ENCODE results near the gene YIPF3. TPM values are rescaled to one million over a fixed set of nuclear protein-coding genes. Genes with fewer than 3 reads are reported as not detected.

The YIPF3 gene
- total RNA-seq, 2 experiments from 2014 or later = 38.2 to 41.9 TPM

- POLR2A ChIA-PET = interaction anchor here (1.5 to 1.6 kb wide), 2 partner anchors 14 to 15 kb away, joined by 3 to 6 read pairs; partner anchors contain the start of gene TJAP1
- DNase-seq (ENCODE audit: low spot score) = no peak
- Histone ChIP-seq H3K79me2 (ENCODE audit: insufficient read depth, low read depth, low read length) (no peaks in the 10 kb centered on the region), H3K27ac (ENCODE audit: low read depth, low read length, poor library complexity, severe bottlenecking) (no peak overlapping the region), H3K4me2 (ENCODE audit: low read length) (no peak overlapping the region), H3K36me3 (ENCODE audit: insufficient read depth, low read length) (no peaks in the 10 kb centered on the region), H3K4me3 (ENCODE audit: low read depth, low read length, poor library complexity, severe bottlenecking) (no peak overlapping the region), H4K20me1 (ENCODE audit: insufficient read depth, low read length) (no peaks in the 10 kb centered on the region), H3K4me1 (ENCODE audit: insufficient read depth, low read length, poor library complexity, severe bottlenecking) (no peaks in the 10 kb centered on the region), H2AFZ (ENCODE audit: low read length) (no peak overlapping the region), H3K9me3 (ENCODE audit: low read length) (no peaks in the 10 kb centered on the region), H3K9me2 (ENCODE audit: insufficient read depth, low read length) (no peaks in the 10 kb centered on the region)
- CTCF ChIA-PET (ENCODE audit: unreplicated experiment) = no interaction called here
- intact Hi-C loops (cut with micrococcal nuclease; ENCODE audit: unreplicated experiment) = no loop called here
- TF ChIP-seq EZH2phosphoT487 (IDR thresholded peaks at IDR 0.05; ENCODE audit: borderline replicate concordance, low read depth, low read length) = no peak
- BruUV-seq (replicated peaks) = no TSS peak
Measured at GRCh38 chr6:43491750-43492661, 24.7 kb downstream of the YIPF3 start.

- TF ChIP-seq CTCF (conservative IDR thresholded peaks at IDR 0.05; ENCODE audit: low read length) (no peak), EZH2phosphoT487 (IDR thresholded peaks at IDR 0.05; ENCODE audit: borderline replicate concordance, low read depth, low read length) (no peak)
- intact Hi-C loops (cut with micrococcal nuclease; ENCODE audit: unreplicated experiment) = no loop called here
- Histone ChIP-seq H4K20me1 (ENCODE audit: insufficient read depth, low read length) (no peaks in the 10 kb centered on the region), H3K36me3 (ENCODE audit: insufficient read depth, low read length) (0 out of 2 replicates have a peak, but pooled peaks cover 1% of the 10 kb centered on the region), H2AFZ (ENCODE audit: low read length) (no peak overlapping the region), H3K9me3 (ENCODE audit: low read length) (no peaks in the 10 kb centered on the region), H3K4me1 (ENCODE audit: insufficient read depth, low read length, poor library complexity, severe bottlenecking) (no peaks in the 10 kb centered on the region), H3K27ac (ENCODE audit: low read depth, low read length, poor library complexity, severe bottlenecking) (no peak overlapping the region), H3K9me2 (ENCODE audit: insufficient read depth, low read length) (no peaks in the 10 kb centered on the region), H3K4me3 (ENCODE audit: low read depth, low read length, poor library complexity, severe bottlenecking) (no peak overlapping the region), H3K4me2 (ENCODE audit: low read length) (no peak overlapping the region), H3K79me2 (ENCODE audit: insufficient read depth, low read depth, low read length) (no peaks in the 10 kb centered on the region)
- POLR2A ChIA-PET = interaction anchor here (0.6 to 1.6 kb wide), 3 partner anchors 13 kb away, joined by 3 to 6 read pairs (median 3); partner anchors contain the start of gene TJAP1
- CTCF ChIA-PET (ENCODE audit: unreplicated experiment) = no interaction called here
- no peak for DNase-seq (ENCODE audit: low spot score)
- BruUV-seq (replicated peaks) = no TSS peak
Measured at GRCh38 chr6:43490523-43490939, 26.2 kb downstream of the YIPF3 start.

DNA sequence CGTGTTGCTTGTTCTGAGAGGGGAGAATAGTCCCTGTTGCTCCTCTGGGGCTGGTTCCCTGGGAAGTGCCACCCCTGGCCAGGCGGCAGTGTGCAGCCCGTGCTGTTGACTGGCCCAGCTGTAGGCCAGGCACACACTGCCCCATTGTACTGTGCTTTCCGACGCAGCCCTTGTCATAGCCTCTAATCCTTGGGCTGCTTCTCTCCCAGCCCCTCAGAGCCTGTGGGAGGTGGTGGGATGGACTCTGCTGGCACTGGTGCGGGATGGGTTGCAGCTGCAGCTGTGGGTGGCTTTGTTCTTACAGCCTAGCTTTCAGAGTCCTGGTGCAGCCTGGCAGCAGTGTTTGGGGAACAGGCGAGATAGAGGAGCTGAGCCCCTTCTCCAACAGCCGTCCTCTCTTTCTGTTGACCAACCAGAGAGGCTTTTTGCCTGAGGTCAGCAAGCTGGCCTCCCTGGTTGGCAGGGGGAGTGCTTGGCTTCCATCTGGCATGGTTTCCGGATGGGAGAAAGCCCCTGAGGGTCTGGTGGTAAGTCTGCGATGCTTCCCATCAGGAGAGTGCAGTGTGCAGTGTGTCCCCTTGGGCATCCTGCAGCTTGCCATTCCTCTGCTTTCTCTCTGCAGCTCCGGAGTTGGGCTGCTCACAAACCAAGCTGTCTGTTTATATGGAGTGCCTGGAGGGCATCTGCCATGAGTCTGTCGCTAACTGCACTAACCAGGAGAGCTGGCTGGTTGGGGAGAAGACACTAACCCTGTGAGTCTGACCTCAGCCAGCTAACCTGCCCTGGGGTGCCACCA is 27.3 kb downstream of the YIPF3 start:
- no peaks in the 10 kb centered on the region for H3K79me2 ChIP-seq (ENCODE audit: insufficient read depth, low read depth, low read length)
- no peak for TF ChIP-seq CTCF (conservative IDR thresholded peaks at IDR 0.05; ENCODE audit: low read length)
- no peak for TF ChIP-seq EZH2phosphoT487 (IDR thresholded peaks at IDR 0.05; ENCODE audit: borderline replicate concordance, low read depth, low read length)
- H3K36me3 ChIP-seq (ENCODE audit: insufficient read depth, low read length) = peaks cover 4% of the 10 kb centered on the region; the same call in 1 of the 2 replicates
- H3K27ac ChIP-seq (ENCODE audit: low read depth, low read length, poor library complexity, severe bottlenecking) = no peak overlapping the region
- intact Hi-C loops (cut with micrococcal nuclease; ENCODE audit: unreplicated experiment) = no loop called here
- no peak overlapping the region for H3K4me2 ChIP-seq (ENCODE audit: low read length)
- H2AFZ ChIP-seq (ENCODE audit: low read length) = no peak overlapping the region
- ChIA-PET CTCF (ENCODE audit: unreplicated experiment) (no interaction called here), POLR2A (interaction anchor here (0.5 to 1.1 kb wide), 3 partner anchors 12 to 251 kb away, joined by 3 to 5 read pairs (median 4); partner anchors contain the start of gene TJAP1)
- no TSS peak for BruUV-seq (replicated peaks)
- no peaks in the 10 kb centered on the region for H4K20me1 ChIP-seq (ENCODE audit: insufficient read depth, low read length)
- no peaks in the 10 kb centered on the region for H3K9me3 ChIP-seq (ENCODE audit: low read length)
- no peak for DNase-seq (ENCODE audit: low spot score)
- H3K9me2 ChIP-seq (ENCODE audit: insufficient read depth, low read length) = no peaks in the 10 kb centered on the region
- H3K4me1 ChIP-seq (ENCODE audit: insufficient read depth, low read length, poor library complexity, severe bottlenecking) = no peaks in the 10 kb centered on the region
- H3K4me3 ChIP-seq (ENCODE audit: low read depth, low read length, poor library complexity, severe bottlenecking) = no peak overlapping the region

Measured in OCI-LY7 (cell line).